Stimulated activated CD8-positive, alpha-beta memory T cell treated with anti-CD3 and anti-CD28 coated beads, Interleukin-15, amount 100 ng/mL, for 24 hours (primary cell): ENCODE results near the gene CD276.

Experiments used
- DNase-seq: peaks from one replicate; pipeline ENCODE4 v3.0.0-alpha.2; 2020; ENCODE audit warnings: low read depth

CD276 gene

GRCh38 chr15:73747847-73748590 lies 63.8 kb downstream of the CD276 start:
- no peak for DNase-seq

- DNase-seq, result no peak
Observed at GRCh38 chr15:73748730-73749129, 64.5 kb downstream of the CD276 start.

DNA sequence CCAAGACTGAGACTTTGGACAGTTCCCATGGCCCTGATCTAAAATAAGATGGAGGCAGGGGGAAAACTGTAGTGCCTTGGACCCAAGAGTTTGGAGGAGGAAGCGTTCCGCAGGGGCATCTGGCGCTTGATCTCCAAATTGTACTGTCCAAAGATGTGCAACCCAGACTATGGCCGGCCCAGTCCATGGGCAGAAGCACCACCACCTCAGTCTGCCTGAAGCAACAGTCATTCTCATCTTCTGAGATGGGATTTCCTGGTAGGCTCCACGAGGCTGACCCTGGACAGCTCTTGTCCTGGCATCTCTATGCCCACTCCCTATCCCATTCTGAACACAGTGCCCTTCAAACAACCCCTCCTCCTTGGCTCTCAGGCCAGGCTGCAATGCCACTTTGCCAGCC lies 65.3 kb downstream of the CD276 start:
- DNase-seq, result no peak

GRCh38 chr15:73749971-73750370 lies 65.8 kb downstream of the CD276 start:
- no peak for DNase-seq

DNA sequence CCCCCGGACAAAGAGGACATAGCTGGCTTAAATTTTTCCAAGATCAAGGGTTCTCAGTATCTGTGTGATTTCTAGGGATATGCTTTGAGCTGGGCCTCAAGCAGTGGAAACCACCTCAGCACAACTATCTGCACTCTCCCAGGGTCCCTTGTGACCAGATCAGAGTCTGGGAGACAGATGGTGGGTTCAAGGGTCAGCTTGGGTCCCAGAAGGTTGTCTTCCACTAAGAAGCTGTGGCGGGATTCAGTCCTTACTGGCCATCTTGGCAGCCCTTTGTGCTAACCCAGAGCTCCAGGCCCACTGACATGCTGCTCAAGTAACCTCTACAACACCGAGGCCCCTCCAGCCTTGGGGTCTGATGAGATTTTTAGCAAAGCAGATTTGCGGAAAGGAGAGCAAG lies 66.3 kb downstream of the CD276 start:
- no peak for DNase-seq

DNA sequence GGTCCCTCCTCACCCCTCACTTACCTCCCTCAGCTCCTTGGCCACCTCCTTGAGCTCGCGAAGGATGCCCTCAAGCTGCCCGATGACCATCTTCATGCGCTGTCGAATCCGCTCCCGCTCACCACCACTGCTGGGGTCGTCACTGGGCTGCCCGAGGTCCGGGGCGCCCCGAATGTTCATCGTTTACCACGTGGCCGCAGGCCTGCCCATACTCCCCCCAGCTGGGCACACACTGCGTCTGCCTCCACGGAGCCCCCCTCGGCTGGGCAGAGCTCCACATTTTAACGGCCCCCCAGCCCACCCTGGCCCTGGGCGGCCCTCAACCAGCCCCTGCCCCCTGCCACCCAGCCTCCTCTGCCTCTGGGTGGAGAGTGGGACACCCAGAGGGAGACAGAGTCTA lies 66.8 kb downstream of the CD276 start:
- DNase-seq, result no peak

GRCh38 chr15:73751511-73751898 lies 67.3 kb downstream of the CD276 start:
- no peak for DNase-seq

DNA sequence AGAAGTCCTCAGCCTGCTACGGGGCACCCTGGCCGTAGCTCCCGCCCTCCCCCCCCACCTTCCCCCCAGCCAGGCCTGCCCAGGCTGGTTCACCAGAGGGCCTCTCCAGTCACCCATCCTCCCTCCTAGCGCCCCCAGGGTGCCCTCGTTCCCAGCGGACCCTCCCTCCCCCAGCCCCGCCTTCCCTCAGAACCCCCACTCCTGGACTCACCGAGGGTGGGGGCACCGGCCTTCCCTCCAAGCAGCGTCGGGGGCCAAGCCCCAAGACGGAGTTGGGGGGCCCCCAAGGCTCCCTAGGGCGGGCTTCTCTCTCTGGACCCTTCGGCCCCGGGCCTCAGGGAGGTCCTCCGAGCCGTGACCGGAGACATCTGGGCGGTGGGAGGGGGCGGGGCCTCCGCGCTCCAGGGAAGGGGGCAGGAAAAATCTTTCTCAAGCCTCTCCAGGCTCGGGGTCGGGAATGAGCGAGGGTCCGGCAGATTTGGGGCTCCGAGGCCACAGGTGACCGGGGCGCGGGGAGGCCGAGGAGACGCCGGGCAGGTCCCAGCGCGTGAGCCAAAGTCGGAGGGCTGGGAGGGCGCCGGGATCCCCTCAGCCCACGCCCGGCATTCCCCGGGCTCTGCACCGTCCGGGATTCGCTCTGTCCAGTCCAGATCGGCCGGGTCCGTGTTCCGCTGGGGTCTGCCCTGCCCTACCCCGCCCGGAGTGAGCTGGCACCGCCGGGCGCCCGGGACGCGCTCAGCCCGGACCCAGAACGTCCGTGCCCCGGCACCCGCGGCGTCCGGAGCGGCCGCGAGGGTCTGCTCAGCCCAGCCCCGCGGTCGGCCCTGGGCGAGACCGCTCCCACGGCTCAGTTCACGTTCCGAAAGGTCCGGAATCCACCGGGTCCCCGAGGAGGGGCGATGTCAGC lies 68.0 kb downstream of the CD276 start:
- DNase-seq, result no peak

DNA sequence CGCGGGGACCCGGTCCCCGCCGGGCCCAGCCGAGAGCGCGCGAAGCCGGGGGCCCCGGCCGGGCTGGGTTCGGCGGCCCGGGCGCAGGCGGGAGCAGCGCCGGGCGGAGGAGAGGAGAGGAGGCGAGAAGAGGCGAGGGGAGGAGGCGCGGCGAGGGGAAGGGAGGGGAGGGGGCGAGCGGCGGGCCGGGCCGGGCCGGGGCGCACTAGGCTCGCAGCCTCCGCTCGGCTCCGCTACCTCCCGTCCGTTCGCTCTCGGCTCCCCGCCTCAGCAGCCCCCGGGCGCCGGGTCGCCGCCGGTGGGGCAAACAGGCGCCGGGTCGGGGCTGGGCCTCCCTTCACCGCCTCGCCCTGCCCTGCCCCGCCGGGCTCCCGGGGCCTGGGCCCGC lies 68.6 kb downstream of the CD276 start:
- DNase-seq, result no peak

DNA sequence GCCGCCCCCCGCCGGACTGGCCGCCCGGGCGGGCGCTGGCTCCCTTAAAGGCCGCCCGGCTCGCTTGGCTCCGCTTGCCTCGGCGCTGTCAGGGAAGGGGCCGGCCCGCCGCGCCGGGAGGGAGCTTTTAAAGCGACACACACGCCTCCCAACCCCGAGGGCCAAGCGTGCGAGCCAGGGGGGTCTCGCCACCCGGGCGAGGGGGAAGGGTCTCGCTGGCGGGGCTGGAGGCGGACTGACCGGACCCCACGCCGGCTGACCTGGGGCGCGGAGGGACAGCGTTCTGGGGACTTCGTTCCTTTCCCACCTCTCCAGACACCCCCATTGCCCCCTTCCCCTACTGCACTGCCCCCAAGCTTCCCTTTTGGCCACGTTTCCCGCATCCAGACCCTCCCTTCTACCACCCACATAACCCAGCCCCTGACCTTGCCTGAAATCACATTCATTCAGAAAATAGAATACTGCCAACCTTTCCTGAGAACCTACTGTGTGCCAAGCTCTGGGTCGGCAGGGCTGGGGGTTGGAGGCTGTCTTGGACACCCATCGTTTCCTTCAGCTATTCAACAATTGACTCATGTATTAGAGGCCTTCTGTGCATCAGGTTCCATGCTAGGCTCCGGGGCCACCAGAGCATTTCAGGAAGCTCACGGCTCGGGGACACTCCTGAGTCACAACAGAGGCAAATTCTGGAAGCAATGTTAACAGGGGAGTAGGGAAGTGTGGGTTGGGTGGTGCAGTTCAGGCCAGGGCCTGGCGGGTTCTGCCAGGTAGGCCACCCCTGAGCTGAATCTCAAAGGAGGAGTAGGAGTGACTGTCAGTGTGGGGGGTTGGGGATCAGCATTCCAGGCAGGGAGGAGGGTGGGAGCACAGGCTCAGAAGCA lies 69.3 kb downstream of the CD276 start, which contains the start of gene INSYN1:
Gene INSYN1 (minus strand): TSS at position 102 of the 881 bp plus-strand sequence. CDS start 2,221 bp downstream, outside the sequence.
- no peak for DNase-seq

DNA sequence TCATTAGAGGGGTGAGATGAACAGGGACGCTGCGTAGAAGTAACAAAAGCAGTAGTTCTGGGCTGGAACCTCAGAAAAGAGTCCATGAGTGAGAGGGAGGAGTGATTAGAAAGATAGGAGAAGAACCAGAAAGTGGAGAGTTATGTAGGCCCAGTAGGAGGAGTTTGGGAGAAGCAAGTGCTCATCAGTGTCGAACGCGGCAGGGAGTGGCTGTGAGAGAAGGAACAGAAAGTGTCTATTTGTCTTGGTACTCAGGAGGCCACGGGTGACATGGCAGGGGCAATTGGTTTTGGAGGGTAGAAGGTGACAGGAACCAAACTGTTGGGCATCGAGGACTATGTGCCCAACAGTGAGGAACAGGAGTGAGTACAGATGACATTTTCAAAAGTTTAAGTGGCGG lies 70.3 kb downstream of the CD276 start:
- no peak for DNase-seq

DNA sequence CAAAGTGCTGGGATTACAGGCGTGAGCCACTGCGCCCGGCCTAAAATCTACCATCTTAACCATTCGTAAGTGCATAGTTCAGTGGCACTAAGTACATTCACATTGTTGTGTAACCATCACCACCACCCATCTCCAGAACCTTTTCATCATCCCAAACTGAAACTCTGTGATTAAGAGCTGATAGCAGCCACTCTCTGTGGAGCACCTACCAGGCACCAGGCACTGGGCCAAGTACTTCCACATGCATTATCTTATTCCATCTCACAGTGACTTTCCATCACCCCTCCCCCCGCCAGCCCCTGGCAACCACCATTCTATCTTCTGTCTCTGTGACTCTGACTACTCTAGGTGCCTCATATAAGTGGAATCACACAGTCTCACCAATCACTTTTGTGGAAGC lies 71.3 kb downstream of the CD276 start:
- DNase-seq, result no peak

DNA sequence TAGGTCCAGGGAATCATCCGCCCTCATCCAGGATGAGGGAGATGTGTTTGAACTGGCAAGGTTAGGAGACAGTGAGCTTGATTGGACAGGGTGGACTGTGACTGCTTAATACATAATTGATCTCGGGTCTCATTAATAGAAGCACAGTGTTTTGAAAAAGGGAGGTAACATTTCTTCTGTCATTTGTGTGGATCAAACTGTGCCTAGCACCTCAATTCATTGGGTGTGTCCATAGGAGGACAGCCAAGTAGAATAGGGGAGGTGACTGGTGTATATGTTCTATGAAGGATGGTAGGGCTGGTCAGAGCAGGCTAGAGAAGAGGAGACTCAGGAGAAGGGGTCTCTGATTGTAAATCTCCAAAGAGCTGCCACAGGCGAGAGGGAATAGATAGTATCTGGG lies 71.8 kb downstream of the CD276 start:
- no peak for DNase-seq

- no peak for DNase-seq
Observed at GRCh38 chr15:73756390-73756789, 72.2 kb downstream of the CD276 start.

DNA sequence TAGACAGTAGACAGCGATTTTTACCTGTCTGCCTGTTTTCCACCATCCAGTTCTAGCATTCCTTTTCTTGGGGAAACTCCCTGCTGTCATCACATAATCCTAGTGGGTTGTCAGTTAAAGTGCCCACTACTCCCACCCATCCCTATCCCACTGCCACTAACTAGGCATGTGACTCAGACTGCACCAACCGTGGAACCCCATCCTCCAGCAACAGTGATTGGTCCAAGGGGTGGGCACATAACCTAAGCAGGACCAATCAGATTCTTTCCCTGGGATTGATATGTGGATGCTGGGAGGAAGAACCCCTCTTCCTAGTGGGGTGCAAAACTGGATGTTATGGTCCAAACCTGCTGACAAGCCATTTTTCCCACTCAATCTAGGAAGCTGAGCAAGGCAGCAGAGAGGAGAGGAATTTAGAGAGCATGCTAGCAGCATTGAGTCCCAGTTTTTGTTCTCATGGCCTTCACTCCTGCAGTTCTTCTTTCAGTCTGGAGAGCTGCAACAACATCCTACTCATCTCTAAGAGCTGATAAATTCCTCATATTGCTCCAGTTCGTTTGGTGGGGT lies 72.8 kb downstream of the CD276 start:
- DNase-seq, result no peak

GRCh38 chr15:73757571-73757970 lies 73.4 kb downstream of the CD276 start:
- no peak for DNase-seq

DNA sequence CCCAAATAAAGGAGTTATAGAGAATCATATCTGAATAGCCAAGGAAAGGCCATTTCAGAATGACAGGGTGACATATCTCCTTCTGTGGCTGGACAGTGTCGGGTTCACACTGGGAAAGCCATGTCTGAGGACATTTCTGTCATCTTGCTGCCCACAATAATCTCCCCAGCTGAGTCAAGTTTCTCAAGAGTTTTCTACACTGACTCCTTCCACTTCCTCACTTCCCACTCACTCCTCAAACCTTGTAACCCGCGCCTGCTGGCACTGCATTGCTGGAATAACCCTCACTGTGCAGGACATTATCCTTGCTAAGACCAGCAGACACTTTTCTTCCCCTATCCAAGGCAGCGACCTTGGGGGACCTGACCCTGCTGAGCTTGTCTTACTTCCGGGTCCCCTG lies 74.3 kb downstream of the CD276 start:
- no peak for DNase-seq

- no peak for DNase-seq
Observed at GRCh38 chr15:73760330-73761329, 76.4 kb downstream of the CD276 start.

DNA sequence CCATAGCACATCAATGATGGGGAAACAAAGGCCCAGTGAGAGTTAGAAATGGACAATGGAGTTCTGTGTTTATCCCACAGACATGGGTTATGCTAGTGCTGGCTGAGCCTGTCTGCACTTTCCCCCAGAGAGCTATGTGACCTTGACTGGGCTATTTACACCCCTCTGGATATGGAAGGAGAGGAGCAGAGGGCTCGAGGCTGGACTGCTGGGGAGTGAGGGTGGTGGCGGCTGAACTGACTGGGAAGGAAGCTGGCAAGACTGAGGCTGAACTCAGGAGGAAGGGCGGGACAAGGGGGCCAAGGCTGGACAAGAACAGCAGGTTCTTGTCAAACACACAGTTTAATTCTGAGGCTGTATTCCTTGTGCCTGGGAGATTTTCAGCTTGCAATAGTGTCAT lies 79.7 kb downstream of the CD276 start:
- DNase-seq, result no peak
